Mesendoderm (in vitro differentiated cells): ENCODE measurements around the gene CLDN22.

ENCODE experiments used
- DNase-seq: peaks from one replicate; pipeline ENCODE4 v3.0.0; 2013
- H2AK5ac ChIP-seq: 2 replicates; pipeline ENCODE4 v1.6.1; 2013; ENCODE audit warnings: low read length, inconsistent platforms
- H2BK120ac ChIP-seq: 2 replicates; pipeline ENCODE4 v1.6.1; 2013; ENCODE audit warnings: low read depth, mild to moderate bottlenecking, low read length, moderate library complexity, mixed read lengths
- H2BK15ac ChIP-seq: replicated peaks from 2 replicates; pipeline ENCODE4 v1.6.1; 2013; ENCODE audit warnings: low read depth, mild to moderate bottlenecking, moderate library complexity
- H2BK5ac ChIP-seq: 2 replicates; pipeline ENCODE4 v1.6.1; 2013; ENCODE audit warnings: low read length, inconsistent platforms
- H3K18ac ChIP-seq: 2 replicates; pipeline ENCODE4 v1.6.1; 2013; ENCODE audit warnings: mild to moderate bottlenecking, low read length, mixed read lengths
- H3K23ac ChIP-seq: one replicate; pipeline ENCODE4 v1.6.1; 2013; ENCODE audit warnings: low read length
- H3K27ac ChIP-seq: 2 replicates; pipeline ENCODE4 v1.5.1; 2013; ENCODE audit warnings: low read depth, mild to moderate bottlenecking, inconsistent platforms, low read length, moderate library complexity
- H3K27me3 ChIP-seq: 2 replicates; pipeline ENCODE4 v1.6.1; 2013; ENCODE audit warnings: low read length, control low read depth, mild to moderate bottlenecking, inconsistent platforms; ENCODE audit not compliant: insufficient read depth, poor library complexity
- H3K36me3 ChIP-seq: 2 replicates; pipeline ENCODE4 v1.6.1; 2013; ENCODE audit warnings: low read length, inconsistent platforms; ENCODE audit not compliant: control insufficient read depth, insufficient read depth
- H3K4ac ChIP-seq: one replicate; pipeline ENCODE4 v1.6.1; 2013; ENCODE audit warnings: low read depth, mild to moderate bottlenecking, low read length, moderate library complexity
- H3K4me1 ChIP-seq: 2 replicates; pipeline ENCODE4 v1.6.1; 2013; ENCODE audit warnings: low read depth, low read length, inconsistent platforms; ENCODE audit not compliant: control insufficient read depth
- H3K4me2 ChIP-seq: 2 replicates; pipeline ENCODE4 v1.6.1; 2013; ENCODE audit warnings: low read length
- H3K4me3 ChIP-seq: 2 replicates; pipeline ENCODE4 v1.5.1; 2013; ENCODE audit warnings: mild to moderate bottlenecking, low read length
- H3K56ac ChIP-seq: one replicate; pipeline ENCODE4 v1.6.1; 2013; ENCODE audit warnings: low read length
- H3K79me1 ChIP-seq: 2 replicates; pipeline ENCODE4 v1.6.1; 2013; ENCODE audit warnings: low read length, inconsistent platforms
- H3K79me2 ChIP-seq: 2 replicates; pipeline ENCODE4 v1.6.1; 2013; ENCODE audit warnings: mild to moderate bottlenecking, low read length; ENCODE audit not compliant: control insufficient read depth, insufficient read depth
- H3K9ac ChIP-seq: 2 replicates; pipeline ENCODE4 v1.6.1; 2013; ENCODE audit warnings: low read length, inconsistent platforms
- H4K5ac ChIP-seq: one replicate; pipeline ENCODE4 v1.6.1; 2013; ENCODE audit warnings: low read length
- H4K8ac ChIP-seq: one replicate; pipeline ENCODE4 v1.6.1; 2013; ENCODE audit warnings: low read depth, mild to moderate bottlenecking, control low read depth, low read length, moderate library complexity
- WGBS: extraction: QIAGEN DNeasy Blood & Tissue Kit; methylation state at CpG from one replicate; pipeline ENCODE4 v1.1.7; 2013; ENCODE audit warnings: low lambda C conversion rate, missing lambda C conversion rate; ENCODE audit not compliant: insufficient coverage; ENCODE audit errors: extremely low coverage; 5-methylcytosine and 5-hydroxymethylcytosine counted together

CLDN22 gene

GRCh38 chr4:183318656-183319055 lies 1.4 kb downstream of the CLDN22 start:
- no peak overlapping the region for H3K23ac ChIP-seq
- H2BK5ac ChIP-seq = no peak overlapping the region
- H3K79me2 ChIP-seq = no peaks in the 10 kb centered on the region
- no peak overlapping the region for H3K4ac ChIP-seq
- no peak overlapping the region for H3K4me2 ChIP-seq
- H3K9ac ChIP-seq = no peak overlapping the region
- H3K4me3 ChIP-seq = no peak overlapping the region
- no peak overlapping the region for H3K56ac ChIP-seq
- H3K4me1 ChIP-seq = no peaks in the 10 kb centered on the region
- no peaks in the 10 kb centered on the region for H3K27me3 ChIP-seq
- DNase-seq = no peak
- WGBS = no CpG with 5 or more reads among the region's 10 CpGs
- H3K27ac ChIP-seq = no peak overlapping the region
- no peak overlapping the region for H2BK120ac ChIP-seq
- peaks cover 1% of the 10 kb centered on the region for H3K36me3 ChIP-seq
- no peak overlapping the region for H2AK5ac ChIP-seq
- no peaks in the 10 kb centered on the region for H3K79me1 ChIP-seq
- no peak overlapping the region for H4K5ac ChIP-seq
- no peak overlapping the region for H3K18ac ChIP-seq
- H4K8ac ChIP-seq = no peak overlapping the region
- H2BK15ac ChIP-seq = no peak overlapping the region

GRCh38 chr4:183314806-183315205 lies 5.3 kb downstream of the CLDN22 start:
- Histone ChIP-seq H3K18ac (no peak overlapping the region), H2AK5ac (no peak overlapping the region), H3K9ac (no peak overlapping the region), H3K23ac (no peak overlapping the region), H3K27ac (no peak overlapping the region), H4K8ac (no peak overlapping the region), H3K4ac (no peak overlapping the region), H2BK5ac (no peak overlapping the region), H4K5ac (no peak overlapping the region), H3K4me2 (no peak overlapping the region), H2BK120ac (no peak overlapping the region), H2BK15ac (no peak overlapping the region), H3K36me3 (peaks cover 3% of the 10 kb centered on the region), H3K27me3 (no peaks in the 10 kb centered on the region), H3K4me3 (no peak overlapping the region), H3K4me1 (no peaks in the 10 kb centered on the region), H3K79me2 (no peaks in the 10 kb centered on the region), H3K79me1 (no peaks in the 10 kb centered on the region), H3K56ac (no peak overlapping the region)
- DNase-seq = no peak
- no CpG with 5 or more reads among the region's 9 CpGs for WGBS

GRCh38 chr4:183314336-183314735 lies 5.7 kb downstream of the CLDN22 start:
- Histone ChIP-seq H3K4ac (no peak overlapping the region), H3K18ac (no peak overlapping the region), H3K27me3 (no peaks in the 10 kb centered on the region), H2BK120ac (no peak overlapping the region), H3K4me2 (no peak overlapping the region), H3K79me1 (no peaks in the 10 kb centered on the region), H4K5ac (no peak overlapping the region), H3K23ac (no peak overlapping the region), H2AK5ac (no peak overlapping the region), H3K9ac (no peak overlapping the region), H3K4me3 (no peak overlapping the region), H3K27ac (no peak overlapping the region), H3K4me1 (no peaks in the 10 kb centered on the region), H3K56ac (no peak overlapping the region), H3K79me2 (no peaks in the 10 kb centered on the region), H4K8ac (no peak overlapping the region), H3K36me3 (peaks cover 3% of the 10 kb centered on the region), H2BK5ac (no peak overlapping the region), H2BK15ac (no peak overlapping the region)
- no peak for DNase-seq
- no CpG with 5 or more reads among the region's 15 CpGs for WGBS

- Histone ChIP-seq H3K4me2 (no peak overlapping the region), H3K36me3 (peaks cover 3% of the 10 kb centered on the region), H3K9ac (no peak overlapping the region), H2BK15ac (no peak overlapping the region), H3K4ac (no peak overlapping the region), H3K56ac (no peak overlapping the region), H2AK5ac (no peak overlapping the region), H2BK5ac (no peak overlapping the region), H3K23ac (no peak overlapping the region), H4K5ac (no peak overlapping the region), H3K27ac (no peak overlapping the region), H3K4me1 (no peaks in the 10 kb centered on the region), H3K79me1 (no peaks in the 10 kb centered on the region), H3K4me3 (no peak overlapping the region), H3K27me3 (no peaks in the 10 kb centered on the region), H2BK120ac (no peak overlapping the region), H3K79me2 (no peaks in the 10 kb centered on the region), H3K18ac (no peak overlapping the region), H4K8ac (no peak overlapping the region)
- WGBS = no CpG with 5 or more reads among the region's 5 CpGs
- DNase-seq = no peak
Measured at GRCh38 chr4:183312841-183313240, 7.2 kb downstream of the CLDN22 start.

GRCh38 chr4:183306811-183307210 lies 13.3 kb downstream of the CLDN22 start:
- Histone ChIP-seq H3K4me1 (no peaks in the 10 kb centered on the region), H3K9ac (no peak overlapping the region), H3K79me1 (no peaks in the 10 kb centered on the region), H3K4me2 (no peak overlapping the region), H2BK15ac (no peak overlapping the region), H3K4me3 (no peak overlapping the region), H3K79me2 (no peaks in the 10 kb centered on the region), H2AK5ac (no peak overlapping the region), H2BK120ac (no peak overlapping the region), H4K8ac (no peak overlapping the region), H3K36me3 (no peaks in the 10 kb centered on the region), H3K27ac (no peak overlapping the region), H3K23ac (no peak overlapping the region), H3K56ac (no peak overlapping the region), H3K27me3 (no peaks in the 10 kb centered on the region), H2BK5ac (no peak overlapping the region), H4K5ac (no peak overlapping the region), H3K4ac (no peak overlapping the region), H3K18ac (no peak overlapping the region)
- no CpG with 5 or more reads among the region's 3 CpGs for WGBS
- no peak for DNase-seq

GRCh38 chr4:183304538-183304937 lies 15.5 kb downstream of the CLDN22 start:
- no peaks in the 10 kb centered on the region for H3K79me1 ChIP-seq
- no peak overlapping the region for H3K18ac ChIP-seq
- H3K9ac ChIP-seq = no peak overlapping the region
- no peaks in the 10 kb centered on the region for H3K36me3 ChIP-seq
- no peaks in the 10 kb centered on the region for H3K27me3 ChIP-seq
- H3K4me2 ChIP-seq = no peak overlapping the region
- H4K8ac ChIP-seq = no peak overlapping the region
- no peak overlapping the region for H2BK5ac ChIP-seq
- no peak overlapping the region for H2AK5ac ChIP-seq
- no peak overlapping the region for H2BK120ac ChIP-seq
- no peak overlapping the region for H3K4ac ChIP-seq
- H3K27ac ChIP-seq = no peak overlapping the region
- no peak overlapping the region for H3K56ac ChIP-seq
- no peak overlapping the region for H3K23ac ChIP-seq
- no peaks in the 10 kb centered on the region for H3K4me1 ChIP-seq
- no peak for DNase-seq
- H2BK15ac ChIP-seq = no peak overlapping the region
- WGBS = no CpG with 5 or more reads among the region's 2 CpGs
- H4K5ac ChIP-seq = no peak overlapping the region
- no peaks in the 10 kb centered on the region for H3K79me2 ChIP-seq
- H3K4me3 ChIP-seq = no peak overlapping the region
